Smooth muscle cell (in vitro differentiated cells): Measurements from ENCODE around the gene TOPBP1. TPM values are rescaled to one million over a fixed set of nuclear protein-coding genes. Genes with fewer than 3 reads are reported as not detected.

Experiments
- DNase-seq: peaks from one replicate; lab custom pipeline; 2025; ENCODE audit not compliant: unreplicated experiment; lab: John Stamatoyannopoulos, UW
- H2AFZ ChIP-seq: fragments of 200-600 bp; sonication (generic); 2 replicates; pipeline ENCODE4 v1.6.0; 2016; ENCODE audit warnings: antibody characterized with exemption, low read depth, mild to moderate bottlenecking
- H3F3A ChIP-seq: fragments of 200-600 bp; sonication (generic); 2 replicates; pipeline ENCODE4 v1.6.0; 2017; ENCODE audit warnings: antibody characterized with exemption, low read depth
- H3K27ac ChIP-seq: fragments of 200-600 bp; sonication (generic); 2 replicates; pipeline ENCODE4 v1.5.1; 2016; ENCODE audit warnings: low read depth, mild to moderate bottlenecking
- H3K27me3 ChIP-seq: fragments of 200-600 bp; sonication (generic); 2 replicates; pipeline ENCODE4 v1.6.1; 2016; ENCODE audit warnings: low read depth, mild to moderate bottlenecking
- H3K36me3 ChIP-seq: fragments of 200-600 bp; sonication (generic); 2 replicates; pipeline ENCODE4 v1.5.1; 2016; ENCODE audit warnings: low read depth
- H3K4me1 ChIP-seq: fragments of 200-600 bp; sonication (generic); 2 replicates; pipeline ENCODE4 v1.5.1; 2016; ENCODE audit warnings: low read depth
- H3K4me2 ChIP-seq: fragments of 200-600 bp; sonication (generic); 2 replicates; pipeline ENCODE4 v1.6.0; 2016; ENCODE audit warnings: mild to moderate bottlenecking
- H3K4me3 ChIP-seq: fragments of 200-600 bp; sonication (generic); 2 replicates; pipeline ENCODE4 v1.5.1; 2016; ENCODE audit warnings: mild to moderate bottlenecking
- H3K79me2 ChIP-seq: fragments of 200-600 bp; sonication (generic); 2 replicates; pipeline ENCODE4 v1.6.0; 2016; ENCODE audit warnings: low read depth, mild to moderate bottlenecking
- H3K9ac ChIP-seq: fragments of 200-600 bp; sonication (generic); 2 replicates; pipeline ENCODE4 v1.6.0; 2016; ENCODE audit warnings: low read depth
- H3K9me3 ChIP-seq: fragments of 200-600 bp; sonication (generic); replicated peaks from 2 replicates; pipeline ENCODE4 v1.5.1; 2016; ENCODE audit warnings: low read depth
- H4K20me1 ChIP-seq: fragments of 200-600 bp; sonication (generic); 2 replicates; pipeline ENCODE4 v1.6.0; 2016; ENCODE audit warnings: low read depth
- CTCF ChIP-seq: fragments of 200-600 bp; sonication (generic); IDR thresholded peaks from 2 replicates; pipeline ENCODE4 v1.5.1; 2017; ENCODE audit warnings: borderline replicate concordance, mild to moderate bottlenecking, antibody characterized with exemption; ENCODE audit not compliant: insufficient read depth, poor library complexity, severe bottlenecking
- WGBS: methylation state at CpG from one replicate; pipeline ENCODE4 v1.1.7; 2016; ENCODE audit warnings: low lambda C conversion rate; 5-methylcytosine and 5-hydroxymethylcytosine counted together
- polyA plus RNA-seq: library from polyadenylated mRNA; unstranded; fragments of >200 nt; fragmentation: Nextera tagmentation; extraction: Ambion mirVana; gene quantifications from 2 replicates; pipeline ENCODE4 v1.2.1, GENCODE V29; 2016
- total RNA-seq: library from RNA; depleted of rRNA; stranded (reverse); fragments of >200 nt; gene quantifications from 2 replicates; pipeline ENCODE4 v1.2.3, GENCODE V29; 2014

TOPBP1 gene
- total and polyA plus RNA-seq, 2 experiments from 2014 or later, result 8.3 to 27.5 TPM

GRCh38 chr3:133574260-133574881 lies 87.4 kb downstream of the TOPBP1 start:
- Histone ChIP-seq H3K9ac (peak overlapping the region; percentile 92), H3K27ac (peak overlapping the region; percentile 91), H3K36me3 (peaks cover 3% of the 10 kb centered on the region), H2AFZ (no peak overlapping the region), H3F3A (peaks cover 12% of the 10 kb centered on the region), H3K79me2 (peaks cover 51% of the 10 kb centered on the region), H3K27me3 (no peaks in the 10 kb centered on the region), H3K4me3 (peak overlapping the region; percentile 66), H3K9me3 (no peaks in the 10 kb centered on the region), H3K4me2 (peak overlapping the region; percentile 94), H4K20me1 (peaks cover 51% of the 10 kb centered on the region), H3K4me1 (peaks cover 29% of the 10 kb centered on the region)
- WGBS, result under 1% methylated on average over 44 of the region's 54 CpGs
- no peak for TF ChIP-seq CTCF
- DNase-seq, result no peak

GRCh38 chr3:133573629-133574194 lies 88.0 kb downstream of the TOPBP1 start, which contains the start of gene CDV3:
Gene CDV3, plus strand, starts transcription at chr3:133573686. Its CDS starts 359 bp downstream, at chr3:133574045.
- H4K20me1 ChIP-seq, result peaks cover 44% of the 10 kb centered on the region
- H3K27me3 ChIP-seq, result no peaks in the 10 kb centered on the region
- no peak for TF ChIP-seq CTCF
- H3K36me3 ChIP-seq, result peaks cover 3% of the 10 kb centered on the region
- peak within 1 kb of the TSS; percentile 92 for H3K9ac ChIP-seq
- H2AFZ ChIP-seq, result peak within 1 kb of the TSS; percentile 65
- H3K79me2 ChIP-seq, result peaks cover 44% of the 10 kb centered on the region
- H3K27ac ChIP-seq, result peak within 1 kb of the TSS; percentile 91
- H3K4me2 ChIP-seq, result peak within 1 kb of the TSS; percentile 94
- H3F3A ChIP-seq, result peaks cover 12% of the 10 kb centered on the region
- peaks cover 26% of the 10 kb centered on the region for H3K4me1 ChIP-seq
- H3K9me3 ChIP-seq, result no peaks in the 10 kb centered on the region
- DNase-seq, result no peak
- peak within 1 kb of the TSS; percentile 74 for H3K4me3 ChIP-seq
- under 1% methylated on average over 36 of the region's 81 CpGs for WGBS

GRCh38 chr3:133573054-133573628 lies 88.6 kb downstream of the TOPBP1 start:
- DNase-seq, result no peak
- peak overlapping the region; percentile 74 for H3K4me3 ChIP-seq

More at GRCh38 chr3:133573054-133573628, 88.6 kb downstream of the TOPBP1 start:
- Histone ChIP-seq H3F3A (peaks cover 11% of the 10 kb centered on the region), H3K27ac (peak overlapping the region; percentile 91), H3K27me3 (no peaks in the 10 kb centered on the region), H3K79me2 (peaks cover 39% of the 10 kb centered on the region), H3K4me1 (peaks cover 26% of the 10 kb centered on the region), H3K36me3 (peaks cover 1% of the 10 kb centered on the region), H3K9ac (peak overlapping the region; percentile 91), H3K4me2 (peak overlapping the region; percentile 81), H4K20me1 (peaks cover 38% of the 10 kb centered on the region), H3K9me3 (no peaks in the 10 kb centered on the region), H2AFZ (peak overlapping the region; percentile 65)
- 2% methylated on average over 31 of the region's 33 CpGs for WGBS
- TF ChIP-seq CTCF, result no peak
